Neutrophil (primary cell): ENCODE results near the gene RETREG2.

Experiments
- H3K27ac ChIP-seq: fragments of 200-600 bp; sonication (generic); 2 replicates; pipeline ENCODE4 v1.5.1; 2016; ENCODE audit warnings: mild to moderate bottlenecking, moderate library complexity
- H3K27me3 ChIP-seq: fragments of 200-600 bp; sonication (generic); 2 replicates; pipeline ENCODE4 v1.6.0; 2016; ENCODE audit warnings: mild to moderate bottlenecking
- H3K36me3 ChIP-seq: fragments of 200-600 bp; sonication (generic); 2 replicates; pipeline ENCODE4 v1.5.1; 2017
- H3K4me1 ChIP-seq, 2 experiments: fragments of 200-600 bp in 1 of 2; sonication (generic) in 1 of 2; 1 replicate in 1 of 2; 2 replicates in 1 of 2; pipeline versions ENCODE4 v1.5.1 to v1.6.1; 2013 to 2016; ENCODE audit warnings: low read depth in 1 of 2, low read length in 1 of 2, mild to moderate bottlenecking in 1 of 2, moderate library complexity in 1 of 2; ENCODE audit not compliant: control insufficient read depth in 1 of 2, insufficient read depth in 1 of 2
- H3K4me3 ChIP-seq, 2 experiments: fragments of 200-600 bp in 1 of 2; sonication (generic) in 1 of 2; 1 replicate in 1 of 2; 2 replicates in 1 of 2; pipeline ENCODE4 v1.5.1; 2013 to 2016; ENCODE audit warnings: low read depth in 1 of 2, low read length in 1 of 2, mild to moderate bottlenecking in 1 of 2, moderate library complexity in 1 of 2
- H3K9me3 ChIP-seq: fragments of 200-600 bp; sonication (generic); 2 replicates; pipeline ENCODE4 v1.5.1; 2016
- CTCF ChIP-seq: fragments of 200-600 bp; sonication (generic); IDR thresholded peaks from 2 replicates; pipeline ENCODE4 v1.5.1; 2016; ENCODE audit warnings: antibody characterized with exemption

The RETREG2 gene

DNA sequence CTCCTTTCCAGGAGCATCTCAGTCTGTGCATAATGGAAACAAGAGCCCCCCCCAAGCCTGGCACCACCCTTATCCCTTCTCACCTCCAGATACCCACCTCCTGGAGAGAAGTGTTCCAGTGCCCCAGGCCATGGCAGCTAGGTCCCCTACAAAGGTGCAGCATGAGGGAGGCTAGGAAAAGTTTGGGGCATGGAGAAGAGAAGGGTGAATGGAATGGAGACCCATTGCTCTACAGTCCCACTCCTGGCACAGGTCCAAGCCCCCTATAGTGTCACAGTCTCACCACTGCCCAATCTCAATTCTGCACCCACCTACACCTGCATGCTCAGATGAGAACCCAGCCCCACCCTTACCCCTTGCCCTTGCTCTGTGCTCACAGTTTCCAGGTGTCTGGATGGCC lies 9.1 kb upstream of the RETREG2 start:
- Histone ChIP-seq H3K36me3 (peaks cover 20% of the 10 kb centered on the region), H3K27me3 (no peaks in the 10 kb centered on the region), H3K4me1 (no peaks in the 10 kb centered on the region), H3K27ac (no peak overlapping the region), H3K9me3 (no peaks in the 10 kb centered on the region), H3K4me3 (no peak overlapping the region)
- TF ChIP-seq CTCF = no peak

GRCh38 chr2:219169930-219170654 lies 8.0 kb upstream of the RETREG2 start, which contains the start of gene SLC23A3:
SLC23A3 (minus strand) TSS chr2:219170029; CDS start chr2:219169984, 45 bp downstream.
- Histone ChIP-seq H3K4me1 (peaks cover 0 to 9% of the 10 kb centered on the region in 2 experiments), H3K27ac (no peak within 1 kb of the TSS), H3K36me3 (peaks cover 32% of the 10 kb centered on the region), H3K9me3 (no peaks in the 10 kb centered on the region), H3K4me3 (no peak within 1 kb of the TSS), H3K27me3 (no peaks in the 10 kb centered on the region)
- no peak for TF ChIP-seq CTCF

- peak overlapping the region; percentile 59 for H3K27ac ChIP-seq
- no peaks in the 10 kb centered on the region for H3K27me3 ChIP-seq
- H3K9me3 ChIP-seq = no peaks in the 10 kb centered on the region
- peaks cover 9 to 20% of the 10 kb centered on the region in 2 experiments for H3K4me1 ChIP-seq
- TF ChIP-seq CTCF = peak; percentile 67
- no peak overlapping the region for H3K4me3 ChIP-seq
- peaks cover 36% of the 10 kb centered on the region for H3K36me3 ChIP-seq
These were observed 6.8 kb upstream of the RETREG2 start for GRCh38 chr2:219171231-219171651.

GRCh38 chr2:219172231-219173154 lies 5.6 kb upstream of the RETREG2 start:
- Histone ChIP-seq H3K27me3 (no peaks in the 10 kb centered on the region), H3K4me3 (no peak overlapping the region), H3K4me1 (peaks cover 18 to 27% of the 10 kb centered on the region in 2 experiments), H3K36me3 (peaks cover 36% of the 10 kb centered on the region), H3K9me3 (no peaks in the 10 kb centered on the region), H3K27ac (peak overlapping the region; percentile 59)
- TF ChIP-seq CTCF = no peak

- no peak for TF ChIP-seq CTCF
These were observed 4.9 kb upstream of the RETREG2 start for GRCh38 chr2:219173176-219173575.

More at GRCh38 chr2:219173176-219173575, 4.9 kb upstream of the RETREG2 start:
- Histone ChIP-seq H3K36me3 (peaks cover 36% of the 10 kb centered on the region), H3K27me3 (no peaks in the 10 kb centered on the region), H3K27ac (no peak overlapping the region), H3K9me3 (no peaks in the 10 kb centered on the region), H3K4me3 (no peak overlapping the region), H3K4me1 (peaks cover 18 to 29% of the 10 kb centered on the region in 2 experiments)
